Mucosa of rectum (tissue), 2 donors: Measurements from ENCODE around the gene PAPOLG.

Source experiments
- H3K27ac ChIP-seq, 2 donors: one replicate each; pipeline ENCODE4 v1.7.0; 2013; ENCODE audit warnings: inconsistent platforms in 2 of 2, low read depth in 2 of 2, low read length in 2 of 2
- H3K27me3 ChIP-seq, 2 donors: one replicate each; pipeline ENCODE4 v1.7.0; 2013; ENCODE audit warnings: low read length in 2 of 2; ENCODE audit not compliant: control insufficient read depth in 2 of 2, insufficient read depth in 2 of 2
- H3K36me3 ChIP-seq, 2 donors: one replicate each; pipeline ENCODE4 v1.7.0; 2013; ENCODE audit warnings: low read length in 2 of 2; ENCODE audit not compliant: control insufficient read depth in 2 of 2, insufficient read depth in 2 of 2
- H3K4me1 ChIP-seq, 2 donors: one replicate each; pipeline ENCODE4 v1.7.0; 2013; ENCODE audit warnings: low read length in 2 of 2, mild to moderate bottlenecking in 1 of 2; ENCODE audit not compliant: control insufficient read depth in 2 of 2, insufficient read depth in 2 of 2
- H3K4me3 ChIP-seq, 2 donors: one replicate each; pipeline ENCODE4 v1.7.0; 2013; ENCODE audit warnings: low read length in 2 of 2
- H3K9ac ChIP-seq, 2 donors: one replicate each; pipeline ENCODE4 v1.7.0; 2013; ENCODE audit warnings: low read length in 2 of 2, low read depth in 1 of 2, mild to moderate bottlenecking in 1 of 2
- H3K9me3 ChIP-seq, 2 donors: one replicate each; pipeline ENCODE4 v1.7.0; 2013; ENCODE audit warnings: low read length in 2 of 2; ENCODE audit not compliant: control insufficient read depth in 2 of 2
- donor health status: healthy.
- donor health status: Normal muscosa, but diverticular disease.

The PAPOLG gene

DNA sequence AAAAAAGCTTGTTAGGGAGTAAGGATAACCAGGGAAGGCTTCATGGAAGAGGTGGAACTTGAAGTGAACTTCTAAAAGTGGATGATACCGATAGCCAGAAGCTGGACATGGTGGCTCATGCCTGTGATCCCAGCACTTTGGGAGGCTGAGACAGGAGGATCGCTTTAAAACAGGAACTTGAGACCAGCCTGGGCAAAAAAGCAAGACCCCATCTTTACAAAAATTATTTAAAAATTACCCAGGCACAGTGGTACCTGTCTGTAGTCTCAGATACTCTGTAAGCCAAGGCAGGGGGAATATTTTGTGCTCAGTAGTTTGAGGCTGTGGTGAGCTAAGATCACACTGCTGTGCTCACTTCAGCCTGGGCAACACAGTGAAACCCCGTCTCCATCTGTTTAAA lies 10.2 kb downstream of the PAPOLG start:
- Histone ChIP-seq H3K4me1 (no peaks in the 10 kb centered on the region), H3K9me3 (no peaks in the 10 kb centered on the region), H3K4me3 (no peak overlapping the region), H3K27me3 (no peaks in the 10 kb centered on the region), H3K36me3 (peaks cover 28 to 44% of the 10 kb centered on the region in 2 donors), H3K9ac (no peak overlapping the region), H3K27ac (no peak overlapping the region)

DNA sequence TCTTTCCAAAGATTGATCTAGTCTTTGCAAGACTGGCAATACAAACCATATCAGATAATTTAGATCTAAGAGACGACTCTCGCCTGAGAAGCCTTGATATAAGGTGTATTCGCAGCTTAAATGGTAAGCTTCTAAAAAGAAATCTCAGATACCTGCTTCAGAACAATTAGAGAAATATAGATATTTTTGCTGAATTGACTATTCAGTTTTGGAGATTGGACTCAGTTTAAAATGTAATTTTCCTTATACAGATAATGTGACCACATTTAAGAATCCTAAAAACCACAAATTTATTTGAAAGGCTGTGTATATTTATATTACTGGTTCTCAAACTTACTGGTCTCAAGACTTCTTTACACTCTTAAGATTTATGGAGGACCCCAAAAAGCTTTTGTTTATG lies 15.4 kb downstream of the PAPOLG start:
- Histone ChIP-seq H3K27me3 (no peaks in the 10 kb centered on the region), H3K9me3 (no peaks in the 10 kb centered on the region), H3K4me1 (peaks cover 3 to 8% of the 10 kb centered on the region in 2 donors), H3K9ac (no peak overlapping the region), H3K4me3 (no peak overlapping the region), H3K27ac (no peak overlapping the region), H3K36me3 (peaks cover 23 to 33% of the 10 kb centered on the region in 2 donors)

DNA sequence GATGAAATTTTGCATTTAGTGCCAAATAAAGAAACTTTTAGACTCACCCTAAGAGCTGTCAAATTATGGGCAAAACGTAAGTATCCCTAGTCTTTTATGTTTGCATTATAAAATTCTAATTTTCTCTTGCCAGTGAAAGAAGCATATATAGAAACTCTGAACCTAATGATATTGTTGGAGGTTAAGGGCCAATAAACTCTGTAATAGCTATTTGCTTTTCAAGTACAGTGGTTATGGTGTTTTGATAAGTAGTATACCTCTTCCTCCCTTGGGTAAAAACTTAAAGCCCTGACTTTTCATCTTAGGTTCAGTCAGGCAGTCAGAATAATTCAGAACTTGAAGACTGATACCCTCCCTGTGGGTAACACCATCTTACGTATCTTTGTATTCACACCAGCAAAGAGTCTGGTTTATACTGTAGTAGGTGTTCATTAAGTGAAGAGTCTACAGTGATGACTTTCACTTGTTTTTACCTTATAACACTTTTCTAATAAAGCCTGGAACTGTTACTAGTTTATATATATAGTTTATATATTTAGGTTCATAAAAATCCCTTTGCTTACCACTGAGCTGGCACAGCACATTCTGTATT lies 19.1 kb downstream of the PAPOLG start:
- Histone ChIP-seq H3K4me1 (peaks cover 3 to 8% of the 10 kb centered on the region in 2 donors), H3K27me3 (no peaks in the 10 kb centered on the region), H3K4me3 (no peak overlapping the region), H3K27ac (no peak overlapping the region), H3K9me3 (no peaks in the 10 kb centered on the region), H3K36me3 (peaks cover 30 to 38% of the 10 kb centered on the region in 2 donors), H3K9ac (no peak overlapping the region)

DNA sequence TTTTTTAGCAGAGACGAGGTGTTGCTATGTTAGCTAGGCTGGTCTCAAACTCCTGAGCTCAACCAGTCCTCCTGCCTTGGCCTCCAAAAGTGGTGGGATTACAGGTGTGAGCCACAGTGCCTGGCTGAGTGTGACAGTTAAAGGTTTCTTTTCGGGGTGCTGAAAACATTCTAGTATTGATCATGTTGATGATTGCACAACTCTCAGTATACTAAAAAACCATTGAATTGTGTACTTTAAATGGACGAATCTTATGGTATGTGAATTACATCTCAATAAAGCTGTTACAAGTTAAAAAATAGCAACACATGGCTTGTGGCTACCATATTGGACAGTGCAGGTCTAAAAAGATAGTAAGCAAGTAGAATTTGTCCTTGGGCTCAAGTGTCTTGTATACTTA lies 22.3 kb downstream of the PAPOLG start:
- H3K4me1 ChIP-seq, result peaks cover 3 to 8% of the 10 kb centered on the region in 2 donors
- H3K36me3 ChIP-seq, result peaks cover 40 to 41% of the 10 kb centered on the region in 2 donors
- no peaks in the 10 kb centered on the region for H3K9me3 ChIP-seq
- no peak overlapping the region for H3K27ac ChIP-seq
- H3K27me3 ChIP-seq, result no peaks in the 10 kb centered on the region
- no peak overlapping the region for H3K9ac ChIP-seq
- H3K4me3 ChIP-seq, result no peak overlapping the region

DNA sequence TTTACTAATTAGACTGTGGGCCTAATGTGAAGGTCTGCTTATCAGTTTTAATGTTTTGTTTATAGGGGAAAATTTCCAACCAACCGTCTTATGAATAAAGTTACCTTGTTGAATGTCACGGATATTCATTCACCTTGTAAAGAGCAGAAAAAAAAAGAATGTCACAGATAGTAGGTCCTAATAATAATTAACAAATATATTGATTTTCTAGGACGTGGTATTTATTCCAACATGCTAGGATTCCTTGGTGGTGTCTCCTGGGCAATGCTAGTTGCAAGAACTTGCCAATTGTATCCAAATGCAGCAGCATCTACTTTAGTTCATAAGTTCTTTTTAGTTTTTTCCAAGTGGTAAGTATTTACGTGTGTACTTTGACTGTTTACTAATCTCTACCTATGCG lies 23.4 kb downstream of the PAPOLG start:
- H3K36me3 ChIP-seq, result peaks cover 48 to 49% of the 10 kb centered on the region in 2 donors
- H3K9me3 ChIP-seq, result no peaks in the 10 kb centered on the region
- no peak overlapping the region for H3K4me3 ChIP-seq
- H3K27me3 ChIP-seq, result no peaks in the 10 kb centered on the region
- H3K4me1 ChIP-seq, result peaks cover 3 to 8% of the 10 kb centered on the region in 2 donors
- no peak overlapping the region for H3K27ac ChIP-seq
- H3K9ac ChIP-seq, result no peak overlapping the region

DNA sequence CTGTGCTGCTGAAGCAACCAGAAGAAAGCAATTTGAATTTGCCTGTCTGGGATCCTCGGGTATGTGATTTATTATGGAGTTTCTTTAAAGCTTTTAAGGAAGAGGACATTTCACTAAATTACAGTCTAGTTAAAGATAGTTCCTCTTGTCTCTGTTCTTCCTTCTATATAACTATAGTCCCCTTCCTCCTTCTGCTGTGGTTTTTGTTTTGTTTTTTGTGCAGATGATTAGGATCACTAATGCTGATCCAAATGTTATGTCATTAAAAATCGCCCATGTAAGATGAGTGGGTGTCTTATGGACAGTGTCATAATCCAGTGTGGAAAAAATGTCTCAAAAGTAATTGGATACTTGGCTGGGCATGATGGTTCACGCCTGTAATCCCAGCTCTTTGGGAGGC lies 24.7 kb downstream of the PAPOLG start:
- Histone ChIP-seq H3K36me3 (peaks cover 53 to 54% of the 10 kb centered on the region in 2 donors), H3K27ac (no peak overlapping the region), H3K9me3 (no peaks in the 10 kb centered on the region), H3K4me3 (no peak overlapping the region), H3K4me1 (no peaks in the 10 kb centered on the region), H3K9ac (no peak overlapping the region), H3K27me3 (no peaks in the 10 kb centered on the region)

DNA sequence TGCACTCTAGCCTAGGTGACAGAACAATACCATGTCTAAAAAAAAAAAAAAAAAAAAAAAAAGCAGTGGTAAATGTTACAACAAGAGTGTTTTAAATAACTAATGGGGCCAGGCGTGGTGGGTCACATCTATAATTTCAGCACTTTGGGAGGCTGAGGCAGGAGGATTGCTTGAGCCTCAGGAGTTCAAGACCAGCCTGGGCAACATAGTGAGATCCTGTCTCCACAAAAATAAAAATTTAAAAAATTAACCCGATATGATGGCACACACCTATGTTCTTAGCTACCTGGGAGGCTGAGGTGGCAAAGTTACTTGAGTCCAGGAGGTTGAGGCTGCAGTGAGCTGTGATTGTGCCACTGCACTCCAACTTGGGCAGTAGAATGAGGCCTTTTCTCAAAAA lies 37.1 kb downstream of the PAPOLG start:
- H3K27me3 ChIP-seq, result no peaks in the 10 kb centered on the region
- no peak overlapping the region for H3K9ac ChIP-seq
- H3K4me3 ChIP-seq, result no peak overlapping the region
- no peak overlapping the region for H3K27ac ChIP-seq
- H3K9me3 ChIP-seq, result no peaks in the 10 kb centered on the region
- H3K4me1 ChIP-seq, result no peaks in the 10 kb centered on the region
- H3K36me3 ChIP-seq, result peaks cover 39 to 47% of the 10 kb centered on the region in 2 donors

DNA sequence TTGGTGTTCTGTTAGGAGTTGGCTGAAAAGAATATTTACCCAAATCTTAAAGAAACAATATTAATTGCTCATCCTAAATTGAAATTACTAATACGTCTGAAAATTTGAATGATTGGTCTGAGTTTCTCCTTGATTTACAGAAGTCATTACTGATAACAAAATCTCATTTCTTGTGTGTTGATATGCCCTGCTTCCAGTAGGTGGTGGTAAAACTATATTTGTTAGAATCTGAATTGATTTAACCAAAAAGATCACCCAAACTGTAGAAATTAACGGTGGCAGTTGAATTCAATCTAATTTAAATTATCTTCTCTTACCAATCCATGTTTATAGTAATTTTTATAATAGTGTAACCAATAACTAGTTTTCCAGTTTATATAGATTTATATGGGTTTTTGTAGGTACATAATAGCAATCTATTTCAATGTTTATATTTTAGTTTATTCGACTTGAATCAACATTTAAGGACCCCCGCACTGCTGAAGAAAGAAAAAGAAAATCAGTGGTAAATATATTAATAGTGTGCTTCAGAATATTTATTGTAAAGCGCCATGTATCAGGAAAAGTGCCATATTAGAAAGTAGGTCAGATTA lies 38.3 kb downstream of the PAPOLG start:
- H3K36me3 ChIP-seq, result peaks cover 38 to 48% of the 10 kb centered on the region in 2 donors
- no peaks in the 10 kb centered on the region for H3K9me3 ChIP-seq
- no peaks in the 10 kb centered on the region for H3K4me1 ChIP-seq
- no peak overlapping the region for H3K4me3 ChIP-seq
- H3K9ac ChIP-seq, result no peak overlapping the region
- H3K27me3 ChIP-seq, result no peaks in the 10 kb centered on the region
- H3K27ac ChIP-seq, result no peak overlapping the region

DNA sequence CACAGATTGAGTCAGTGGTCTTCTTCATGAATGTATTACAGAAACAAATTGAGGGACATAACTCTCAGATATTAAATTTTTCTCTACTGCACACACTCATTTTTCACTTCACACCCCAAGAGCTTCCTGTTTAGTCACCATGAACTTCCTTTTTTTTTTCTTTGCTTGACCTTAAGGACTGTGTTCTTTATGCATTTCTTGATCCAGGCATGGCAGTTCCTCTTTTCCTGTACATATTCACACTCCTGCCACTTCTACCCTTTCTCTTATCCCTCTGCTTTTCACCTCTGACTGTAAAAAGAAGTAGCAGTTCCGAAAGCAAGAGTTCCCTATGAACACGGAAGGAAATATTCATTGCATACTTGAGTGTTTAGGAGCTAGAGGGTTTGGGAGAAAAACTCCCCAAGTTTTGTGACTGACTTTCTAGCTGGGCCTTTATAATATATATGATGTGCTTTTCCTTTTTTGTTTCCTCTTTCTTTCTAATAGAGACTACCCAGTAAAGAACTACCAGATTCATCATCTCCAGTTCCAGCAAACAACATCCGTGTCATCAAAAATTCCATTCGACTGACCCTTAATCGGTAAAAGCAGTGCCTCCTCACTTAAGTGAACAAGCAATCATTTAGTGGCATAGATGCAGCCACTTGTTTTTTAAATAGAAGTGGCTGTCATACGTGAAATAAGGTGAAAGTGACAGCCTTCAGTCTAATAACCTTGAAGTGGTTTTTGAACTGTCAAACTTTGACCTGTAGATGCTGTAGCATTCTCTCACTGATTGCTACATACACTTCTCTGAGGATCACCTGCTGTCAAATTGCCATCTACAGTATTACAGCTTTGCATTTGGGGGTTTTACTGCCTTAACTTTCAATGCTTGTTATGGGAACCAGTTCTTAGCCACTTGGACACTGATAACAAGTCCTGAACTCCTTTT lies 40.8 kb downstream of the PAPOLG start:
- Histone ChIP-seq H3K27ac (peak overlapping the region in 1 of 2 donors; percentile 20), H3K36me3 (peaks cover 32 to 34% of the 10 kb centered on the region in 2 donors), H3K4me1 (no peaks in the 10 kb centered on the region), H3K4me3 (no peak overlapping the region), H3K9me3 (no peaks in the 10 kb centered on the region), H3K9ac (no peak overlapping the region), H3K27me3 (no peaks in the 10 kb centered on the region)

DNA sequence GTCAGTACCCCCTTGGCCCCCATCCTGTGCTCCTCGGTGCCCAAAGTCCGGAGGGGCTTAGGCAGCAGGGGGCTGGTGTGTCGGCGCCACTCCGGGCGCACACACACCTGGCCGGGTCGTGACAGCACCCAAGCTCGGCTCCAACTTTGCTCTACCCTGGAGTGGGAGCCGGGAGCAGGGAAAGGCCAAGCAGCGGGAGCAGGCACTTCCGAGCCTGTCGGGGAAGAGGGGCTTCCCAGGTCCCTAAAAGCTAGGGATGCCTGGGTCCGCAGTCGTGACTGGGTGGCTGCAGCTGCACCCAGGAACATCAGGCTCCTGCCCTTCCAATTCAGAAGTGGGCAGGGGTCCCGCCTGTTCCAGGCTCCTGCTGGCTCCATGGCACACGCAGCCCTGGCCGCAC lies 48.4 kb downstream of the PAPOLG start:
- H3K4me1 ChIP-seq, result no peaks in the 10 kb centered on the region
- H3K9me3 ChIP-seq, result no peaks in the 10 kb centered on the region
- H3K27me3 ChIP-seq, result no peaks in the 10 kb centered on the region
- no peak overlapping the region for H3K27ac ChIP-seq
- H3K9ac ChIP-seq, result no peak overlapping the region
- peaks cover 0 to 6% of the 10 kb centered on the region in 2 donors for H3K36me3 ChIP-seq
- no peak overlapping the region for H3K4me3 ChIP-seq
